Mesenchymal stem cell (in vitro differentiated cells and primary cell): ENCODE measurements around the gene ZNF18.

Experiments
- DNase-seq: peaks from one replicate; pipeline ENCODE4 v3.0.0-alpha.2; 2013
- H2AFZ ChIP-seq: one replicate; pipeline ENCODE4 v1.6.1; 2013; ENCODE audit warnings: low read depth, mild to moderate bottlenecking, control low read depth, inconsistent platforms, low read length, moderate library complexity
- H2AK5ac ChIP-seq: 2 replicates; pipeline ENCODE4 v1.6.1; 2013; ENCODE audit warnings: low read length, moderate library complexity, mild to moderate bottlenecking, inconsistent platforms; ENCODE audit not compliant: severe bottlenecking
- H2BK120ac ChIP-seq: one replicate; pipeline ENCODE4 v1.6.1; 2013; ENCODE audit warnings: low read depth, mild to moderate bottlenecking, inconsistent platforms, low read length, moderate library complexity
- H2BK12ac ChIP-seq, 2 experiments: one replicate each; pipeline ENCODE4 v1.6.1; 2013; ENCODE audit warnings: inconsistent platforms in 2 of 2, low read length in 2 of 2, mild to moderate bottlenecking in 2 of 2, moderate library complexity in 2 of 2, control low read depth in 1 of 2
- H2BK15ac ChIP-seq: one replicate; pipeline ENCODE4 v1.6.1; 2013; ENCODE audit warnings: mild to moderate bottlenecking, low read depth, inconsistent platforms; ENCODE audit not compliant: poor library complexity, severe bottlenecking
- H2BK5ac ChIP-seq: 2 replicates; pipeline ENCODE4 v1.6.1; 2013; ENCODE audit warnings: low read depth, mild to moderate bottlenecking, low read length, control low read depth, inconsistent platforms; ENCODE audit not compliant: poor library complexity, severe bottlenecking
- H3K14ac ChIP-seq, 2 experiments: one replicate each; pipeline ENCODE4 v1.6.1; 2013; ENCODE audit warnings: inconsistent platforms in 2 of 2, low read length in 2 of 2, control low read depth in 1 of 2, mild to moderate bottlenecking in 1 of 2, moderate library complexity in 1 of 2
- H3K18ac ChIP-seq, 2 experiments: one replicate each; pipeline ENCODE4 v1.6.1; 2013; ENCODE audit warnings: inconsistent platforms in 2 of 2, low read length in 2 of 2, control low read depth in 1 of 2, low read depth in 1 of 2, mild to moderate bottlenecking in 1 of 2
- H3K23ac ChIP-seq, 2 experiments: one replicate each; pipeline ENCODE4 v1.6.1; 2013; ENCODE audit warnings: inconsistent platforms in 2 of 2, low read length in 2 of 2, mild to moderate bottlenecking in 2 of 2, moderate library complexity in 2 of 2, control low read depth in 1 of 2
- H3K27ac ChIP-seq: 2 replicates; pipeline ENCODE4 v1.5.1; 2013; ENCODE audit warnings: mild to moderate bottlenecking, moderate library complexity, low read length, control low read depth, inconsistent platforms; ENCODE audit not compliant: poor library complexity, severe bottlenecking
- H3K27me3 ChIP-seq, 2 experiments: 2 replicates each; pipeline versions ENCODE4 v1.6.1 to v1.7.0; 2013; ENCODE audit warnings: low read length in 2 of 2, mild to moderate bottlenecking in 2 of 2, moderate library complexity in 2 of 2, control low read depth in 1 of 2, inconsistent platforms in 1 of 2; ENCODE audit not compliant: control insufficient read depth in 1 of 2, insufficient read depth in 1 of 2
- H3K36me3 ChIP-seq, 2 experiments: 2 replicates each; pipeline versions ENCODE4 v1.6.1 to v1.7.0; 2013; ENCODE audit warnings: low read length in 2 of 2, control low read depth in 1 of 2, inconsistent platforms in 1 of 2, low read depth in 1 of 2, mild to moderate bottlenecking in 1 of 2; ENCODE audit not compliant: insufficient read depth in 2 of 2, control insufficient read depth in 1 of 2
- H3K4ac ChIP-seq, 2 experiments: one replicate each; pipeline ENCODE4 v1.6.1; 2013; ENCODE audit warnings: inconsistent platforms in 2 of 2, low read length in 2 of 2, mild to moderate bottlenecking in 2 of 2, moderate library complexity in 2 of 2, control low read depth in 1 of 2, low read depth in 1 of 2
- H3K4me1 ChIP-seq: 2 replicates; pipeline ENCODE4 v1.6.1; 2013; ENCODE audit warnings: low read depth, low read length, control low read depth; ENCODE audit not compliant: control insufficient read depth, insufficient read depth
- H3K4me2 ChIP-seq: 2 replicates; pipeline ENCODE4 v1.6.1; 2013; ENCODE audit warnings: low read length, mild to moderate bottlenecking, inconsistent platforms; ENCODE audit not compliant: poor library complexity, severe bottlenecking
- H3K4me3 ChIP-seq, 2 experiments: 2 replicates each; pipeline versions ENCODE4 v1.5.1 to v1.7.0; 2013; ENCODE audit warnings: low read length in 2 of 2, mild to moderate bottlenecking in 2 of 2, control low read depth in 1 of 2, low read depth in 1 of 2; ENCODE audit not compliant: insufficient read depth in 1 of 2
- H3K79me1 ChIP-seq: replicated peaks from 2 replicates; pipeline ENCODE4 v1.6.1; 2013; ENCODE audit warnings: mild to moderate bottlenecking, control low read depth, low read length, inconsistent platforms; ENCODE audit not compliant: poor library complexity, severe bottlenecking
- H3K9ac ChIP-seq: 2 replicates; pipeline ENCODE4 v1.7.0; 2013; ENCODE audit warnings: mild to moderate bottlenecking, low read length, moderate library complexity
- H3K9me3 ChIP-seq: 2 replicates; pipeline ENCODE4 v1.7.0; 2013; ENCODE audit warnings: mild to moderate bottlenecking, low read length; ENCODE audit not compliant: control insufficient read depth
- H4K8ac ChIP-seq: one replicate; pipeline ENCODE4 v1.6.1; 2013; ENCODE audit warnings: inconsistent platforms, mild to moderate bottlenecking, low read length, moderate library complexity
- H4K91ac ChIP-seq: one replicate; pipeline ENCODE4 v1.6.1; 2013; ENCODE audit warnings: mild to moderate bottlenecking, low read length, inconsistent platforms
- WGBS: methylation state at CpG from one replicate; pipeline ENCODE4 v1.1.7; 2013; ENCODE audit warnings: mixed read lengths; 5-methylcytosine and 5-hydroxymethylcytosine counted together

The ZNF18 gene

DNA sequence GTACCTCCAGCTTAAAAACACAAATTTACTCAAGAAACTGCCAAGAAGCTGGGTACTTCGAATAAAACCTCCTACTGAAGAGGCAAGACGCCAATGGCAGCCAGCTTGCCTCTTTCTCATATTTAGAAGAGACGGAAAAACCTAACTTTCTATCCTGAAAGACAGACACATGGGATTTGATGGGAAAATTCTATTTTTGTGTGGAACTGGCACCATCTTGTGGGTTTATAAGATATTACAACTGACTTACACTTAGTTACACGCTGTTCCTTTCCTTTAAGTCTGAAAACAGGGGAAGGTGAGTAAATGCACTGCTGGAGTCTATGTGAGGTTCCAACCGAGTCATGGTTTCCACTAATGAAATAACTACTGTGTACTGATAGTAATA, 10.3 kb downstream of the ZNF18 start:
- Histone ChIP-seq H3K4me2 (no peak overlapping the region), H3K27ac (no peak overlapping the region), H3K36me3 (peaks cover 23 to 72% of the 10 kb centered on the region in 2 experiments), H3K27me3 (no peaks in the 10 kb centered on the region), H4K91ac (no peak overlapping the region), H3K9me3 (no peaks in the 10 kb centered on the region), H3K23ac (no peak overlapping the region), H3K14ac (no peak overlapping the region), H2BK12ac (no peak overlapping the region), H2BK15ac (no peak overlapping the region), H2BK5ac (no peak overlapping the region), H4K8ac (no peak overlapping the region), H2AK5ac (no peak overlapping the region), H2BK120ac (no peak overlapping the region), H3K79me1 (peaks cover 30% of the 10 kb centered on the region), H3K4ac (no peak overlapping the region), H3K4me3 (peak overlapping the region in 1 of 2 experiments; percentile 42), H3K4me1 (no peaks in the 10 kb centered on the region), H2AFZ (no peak overlapping the region), H3K18ac (no peak overlapping the region), H3K9ac (peak overlapping the region; percentile 68)
- peak; percentile 57 for DNase-seq
- 20% methylated on average over 1 of the region's 5 CpGs for WGBS

DNA sequence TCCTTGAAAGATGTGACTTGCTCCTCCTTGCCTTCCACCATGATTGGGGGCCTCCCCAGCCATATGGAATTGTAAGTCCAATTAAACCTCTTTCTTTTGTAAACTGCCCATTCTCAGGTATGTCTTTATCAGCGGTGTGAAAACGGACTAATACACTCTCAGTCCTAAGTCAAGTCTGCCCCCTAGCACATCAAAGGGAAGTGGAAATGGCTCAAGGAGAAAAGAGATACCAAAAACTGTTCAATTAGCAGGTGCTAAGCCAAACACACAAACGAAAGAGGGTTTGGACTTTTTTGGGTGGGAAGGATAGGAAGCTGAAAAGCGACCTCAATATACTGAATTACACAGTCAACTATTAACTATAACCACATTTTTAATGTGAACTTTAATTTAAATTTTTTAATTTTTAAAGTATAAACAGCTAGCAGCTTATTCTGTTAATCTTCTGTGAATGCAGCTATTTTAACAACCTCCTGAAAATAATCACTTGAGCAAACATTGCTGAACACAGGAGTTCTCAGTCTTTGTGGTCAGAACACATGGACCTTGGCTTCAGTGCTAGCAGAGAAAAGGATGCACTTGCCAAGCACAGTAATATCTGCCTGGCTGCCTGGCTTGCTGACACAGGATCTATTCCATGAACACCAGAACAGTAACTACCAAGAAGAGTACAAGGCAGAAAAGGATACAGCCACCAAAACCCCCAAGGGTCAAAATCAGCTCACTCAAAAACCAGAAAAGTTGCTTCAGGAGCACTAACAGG, 10.9 kb downstream of the ZNF18 start:
- Histone ChIP-seq H2BK5ac (no peak overlapping the region), H3K23ac (no peak overlapping the region), H3K4me3 (peak overlapping the region in 1 of 2 experiments; percentile 42), H2AFZ (no peak overlapping the region), H2AK5ac (no peak overlapping the region), H4K91ac (no peak overlapping the region), H3K27ac (no peak overlapping the region), H2BK15ac (no peak overlapping the region), H3K14ac (no peak overlapping the region), H3K18ac (no peak overlapping the region), H3K9me3 (no peaks in the 10 kb centered on the region), H3K36me3 (peaks cover 20 to 69% of the 10 kb centered on the region in 2 experiments), H3K4ac (no peak overlapping the region), H2BK12ac (no peak overlapping the region), H3K27me3 (no peaks in the 10 kb centered on the region), H3K9ac (peak overlapping the region; percentile 68), H4K8ac (no peak overlapping the region), H3K4me2 (no peak overlapping the region), H3K4me1 (no peaks in the 10 kb centered on the region), H3K79me1 (peaks cover 28% of the 10 kb centered on the region), H2BK120ac (no peak overlapping the region)
- WGBS, result 75% methylated on average over 2 of the region's 4 CpGs
- no peak for DNase-seq

DNA sequence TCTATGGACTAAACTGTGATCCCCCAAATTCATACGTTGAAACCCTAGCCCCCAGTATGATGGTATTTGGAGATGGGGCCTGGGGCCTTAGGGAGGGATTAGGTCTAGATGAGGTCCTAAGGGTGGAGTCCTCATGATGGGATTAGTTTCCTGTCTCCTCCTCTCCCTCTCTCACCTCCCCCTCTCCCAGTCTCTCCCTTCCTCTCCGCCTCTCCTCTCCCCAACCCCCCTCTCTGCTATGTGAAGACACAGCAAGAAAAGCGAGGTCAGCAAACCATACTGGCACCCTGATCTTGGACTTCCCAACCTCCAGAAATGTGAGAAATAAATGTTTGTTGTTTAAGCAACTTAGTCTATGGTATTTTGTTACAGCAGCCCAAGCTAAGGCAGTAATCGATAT, 15.4 kb downstream of the ZNF18 start:
- Histone ChIP-seq H2AK5ac (no peak overlapping the region), H2BK120ac (no peak overlapping the region), H2BK15ac (no peak overlapping the region), H3K18ac (no peak overlapping the region), H3K27me3 (no peaks in the 10 kb centered on the region), H2BK5ac (no peak overlapping the region), H4K91ac (no peak overlapping the region), H4K8ac (no peak overlapping the region), H3K4me1 (no peaks in the 10 kb centered on the region), H3K9me3 (no peaks in the 10 kb centered on the region), H2AFZ (no peak overlapping the region), H3K14ac (no peak overlapping the region), H3K79me1 (peaks cover 22% of the 10 kb centered on the region), H3K9ac (no peak overlapping the region), H3K4me3 (no peak overlapping the region), H3K27ac (no peak overlapping the region), H3K4me2 (no peak overlapping the region), H3K36me3 (peaks cover 18 to 53% of the 10 kb centered on the region in 2 experiments), H2BK12ac (no peak overlapping the region), H3K23ac (no peak overlapping the region), H3K4ac (no peak overlapping the region)
- no peak for DNase-seq
- 100% methylated on average over 2 of the region's 4 CpGs for WGBS

DNA sequence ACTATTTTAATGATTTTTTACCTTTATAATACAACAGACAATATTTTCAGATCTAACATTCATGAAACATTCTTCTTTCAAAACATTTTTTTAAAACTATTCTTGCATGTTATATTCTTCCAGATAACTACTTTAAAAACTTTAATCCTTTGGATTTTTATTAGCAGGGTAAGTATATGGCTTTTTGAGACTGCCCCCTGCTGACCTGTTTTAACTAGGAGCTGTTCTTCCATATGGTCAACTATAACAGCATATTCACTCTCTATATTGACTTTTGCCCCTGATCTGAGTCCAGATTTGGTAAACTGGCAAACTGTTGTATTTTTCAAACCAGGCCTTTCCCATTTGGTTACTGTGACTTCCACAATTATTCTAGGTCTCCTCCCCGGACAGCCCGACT, 16.5 kb downstream of the ZNF18 start:
- Histone ChIP-seq H3K27ac (no peak overlapping the region), H3K4me1 (no peaks in the 10 kb centered on the region)

More for the DNA sequence above, 16.5 kb downstream of the ZNF18 start:
- no peak overlapping the region for H4K91ac ChIP-seq
- no peak overlapping the region for H3K18ac ChIP-seq
- H3K9me3 ChIP-seq, result no peaks in the 10 kb centered on the region
- 48% methylated on average over 2 of the region's 2 CpGs for WGBS
- H3K4me2 ChIP-seq, result no peak overlapping the region
- H3K36me3 ChIP-seq, result peaks cover 18 to 54% of the 10 kb centered on the region in 2 experiments
- H2BK5ac ChIP-seq, result no peak overlapping the region
- H2AFZ ChIP-seq, result no peak overlapping the region
- H3K4ac ChIP-seq, result no peak overlapping the region
- DNase-seq, result peak; percentile 3
- no peak overlapping the region for H3K14ac ChIP-seq
- no peak overlapping the region for H3K4me3 ChIP-seq
- no peaks in the 10 kb centered on the region for H3K27me3 ChIP-seq
- no peak overlapping the region for H3K9ac ChIP-seq
- no peak overlapping the region for H2BK15ac ChIP-seq
- no peak overlapping the region for H2BK120ac ChIP-seq
- H3K79me1 ChIP-seq, result peaks cover 13% of the 10 kb centered on the region
- H2BK12ac ChIP-seq, result no peak overlapping the region
- H4K8ac ChIP-seq, result no peak overlapping the region
- no peak overlapping the region for H3K23ac ChIP-seq
- no peak overlapping the region for H2AK5ac ChIP-seq
